Tibial nerve (tissue), 4 donors: Measurements from ENCODE around the gene SRGAP2C. TPM values are rescaled to one million over a fixed set of nuclear protein-coding genes. Genes with fewer than 3 reads are reported as not detected.
A peak's percentile ranks its signal among the peaks of the same experiment; 100 is the strongest.
"Not testable (repeated sequence)": the region's sequence is repeated elsewhere in the genome, so short reads cannot be mapped to it uniquely, and the experiment has no call there.

Experiments
- DNase-seq, 2 donors: peaks; one replicate each; pipeline ENCODE4 v3.0.0-alpha.2; 2019; ENCODE audit warnings: low spot score in 2 of 2
- H3K27ac ChIP-seq, 4 donors: fragments of 200-600 bp; sonication (generic) in 3 of 4; one replicate each; pipeline ENCODE4 v1.5.1; 2017 to 2019; ENCODE audit warnings: mild to moderate bottlenecking in 1 of 4
- H3K27me3 ChIP-seq, 2 donors: fragments of 200-600 bp; sonication (generic) in 1 of 2; one replicate each; pipeline versions ENCODE4 v1.5.1 to v1.6.0; 2017 to 2019
- H3K36me3 ChIP-seq, 3 donors: fragments of 200-600 bp; sonication (generic); one replicate each; pipeline ENCODE4 v1.5.1; 2018 to 2019
- H3K4me1 ChIP-seq, 4 donors: fragments of 200-600 bp; sonication (generic) in 3 of 4; one replicate each; pipeline ENCODE4 v1.5.1; 2017 to 2019
- H3K4me3 ChIP-seq, 4 donors: fragments of 200-600 bp; sonication (generic) in 3 of 4; one replicate each; pipeline ENCODE4 v1.5.1; 2017 to 2019; ENCODE audit warnings: mild to moderate bottlenecking in 1 of 4, moderate library complexity in 1 of 4
- H3K9me3 ChIP-seq, 4 donors: fragments of 200-600 bp; sonication (generic) in 3 of 4; one replicate each; pipeline ENCODE4 v1.5.1; 2017 to 2019
- EP300 ChIP-seq, 2 donors: sonication (generic); formaldehyde crosslinking; IDR thresholded peaks; one replicate each; pipeline ENCODE4 v1.6.1; 2017; ENCODE audit warnings: antibody characterized with exemption in 2 of 2, mild to moderate bottlenecking in 1 of 2
- WGBS, 2 donors: methylation state at CpG; one replicate each; pipeline ENCODE4 v1.1.5; 2018; 5-methylcytosine and 5-hydroxymethylcytosine counted together
- total RNA-seq, 4 donors: library from RNA; depleted of rRNA; stranded (reverse); fragments of >200 nt; gene quantifications; one replicate each; pipeline ENCODE4 v1.1.0, GENCODE V29; 2016

Gene SRGAP2C
- total RNA-seq, 4 donors from 2014 or later, result 42.0 to 70.4 (median 50.8) TPM

GRCh38 chr1:121280699-121281317 is 96.0 kb downstream of the SRGAP2C start:
- not testable (repeated sequence) for H3K27me3 ChIP-seq, H3K36me3 ChIP-seq, H3K9me3 ChIP-seq, H3K4me3 ChIP-seq, H3K4me1 ChIP-seq, DNase-seq, H3K27ac ChIP-seq
- TF ChIP-seq EP300 (IDR thresholded peaks at IDR 0.05), result peak in 1 of 2 donors; percentile 7
- 43 to 52% methylated on average over 1 to 2 of the region's 5 CpGs for WGBS, 2 donors

GRCh38 chr1:121281480-121281879 is 96.7 kb downstream of the SRGAP2C start:
- WGBS, 2 donors, result no CpG with 5 or more reads among the region's 2 CpGs
- H3K4me3 ChIP-seq, H3K27me3 ChIP-seq, H3K27ac ChIP-seq, DNase-seq, H3K36me3 ChIP-seq, H3K4me1 ChIP-seq, H3K9me3 ChIP-seq: not testable (repeated sequence)

- not testable (repeated sequence) for H3K4me3 ChIP-seq, H3K36me3 ChIP-seq, DNase-seq, H3K27ac ChIP-seq, H3K4me1 ChIP-seq, H3K27me3 ChIP-seq, H3K9me3 ChIP-seq
Measured at GRCh38 chr1:121283587-121284180, 98.9 kb downstream of the SRGAP2C start.

- H3K27ac ChIP-seq, H3K36me3 ChIP-seq, H3K27me3 ChIP-seq, DNase-seq, H3K9me3 ChIP-seq, H3K4me1 ChIP-seq, H3K4me3 ChIP-seq: not testable (repeated sequence)
- 72 to 85% methylated on average over 2 of the region's 2 CpGs for WGBS, 2 donors
Measured at GRCh38 chr1:121292590-121292989, 107.8 kb downstream of the SRGAP2C start.

GRCh38 chr1:121293263-121294204 is 108.8 kb downstream of the SRGAP2C start:
- not testable (repeated sequence) for DNase-seq, H3K4me3 ChIP-seq, H3K9me3 ChIP-seq, H3K4me1 ChIP-seq, H3K27ac ChIP-seq, H3K36me3 ChIP-seq, H3K27me3 ChIP-seq
- WGBS, 2 donors, result 20 to 30% methylated on average over 1 to 2 of the region's 11 CpGs

GRCh38 chr1:121294205-121294570 is 109.4 kb downstream of the SRGAP2C start:
- not testable (repeated sequence) for H3K4me3 ChIP-seq, H3K4me1 ChIP-seq, H3K36me3 ChIP-seq, H3K27ac ChIP-seq, DNase-seq, H3K9me3 ChIP-seq, H3K27me3 ChIP-seq
- 83 to 100% methylated on average over 1 of the region's 2 CpGs for WGBS, 2 donors

GRCh38 chr1:121296563-121296962 is 111.8 kb downstream of the SRGAP2C start:
- not testable (repeated sequence) for H3K36me3 ChIP-seq, H3K4me1 ChIP-seq, H3K27me3 ChIP-seq, DNase-seq, H3K27ac ChIP-seq, H3K4me3 ChIP-seq, H3K9me3 ChIP-seq
- WGBS, 2 donors, result no CpG with 5 or more reads among the region's 4 CpGs

GRCh38 chr1:121298529-121298928 is 113.8 kb downstream of the SRGAP2C start:
- H3K36me3 ChIP-seq, H3K9me3 ChIP-seq, H3K4me3 ChIP-seq, H3K4me1 ChIP-seq, H3K27me3 ChIP-seq, H3K27ac ChIP-seq, DNase-seq: not testable (repeated sequence)
- WGBS, 2 donors, result no CpG with 5 or more reads among the region's 4 CpGs

GRCh38 chr1:121299514-121300149 is 114.9 kb downstream of the SRGAP2C start:
- DNase-seq, H3K36me3 ChIP-seq, H3K27me3 ChIP-seq, H3K4me3 ChIP-seq, H3K9me3 ChIP-seq, H3K27ac ChIP-seq, H3K4me1 ChIP-seq: not testable (repeated sequence)
- WGBS, 2 donors, result 56 to 57% methylated on average over 4 to 5 of the region's 6 CpGs

- H3K9me3 ChIP-seq, H3K4me1 ChIP-seq, H3K27me3 ChIP-seq, H3K4me3 ChIP-seq, H3K36me3 ChIP-seq, H3K27ac ChIP-seq, DNase-seq: not testable (repeated sequence)
- WGBS, 2 donors, result 100% methylated on average over 1 to 2 of the region's 2 CpGs
Measured at GRCh38 chr1:121301876-121302275, 117.1 kb downstream of the SRGAP2C start.

GRCh38 chr1:121307759-121308158 is 123.0 kb downstream of the SRGAP2C start:
- not testable (repeated sequence) for DNase-seq, H3K4me1 ChIP-seq, H3K36me3 ChIP-seq, H3K4me3 ChIP-seq, H3K27ac ChIP-seq, H3K27me3 ChIP-seq, H3K9me3 ChIP-seq
- 8% methylated on average over 2 of the region's 3 CpGs; no CpG with 5 or more reads in 1 of the 2 donors for WGBS, 2 donors

- H3K9me3 ChIP-seq, H3K36me3 ChIP-seq, H3K4me1 ChIP-seq, H3K27ac ChIP-seq, DNase-seq, H3K27me3 ChIP-seq, H3K4me3 ChIP-seq: not testable (repeated sequence)
Measured at GRCh38 chr1:121315509-121315908, 130.7 kb downstream of the SRGAP2C start.

GRCh38 chr1:121316081-121316480 is 131.3 kb downstream of the SRGAP2C start:
- 57 to 71% methylated on average over 2 of the region's 3 CpGs for WGBS, 2 donors
- H3K4me1 ChIP-seq, H3K27ac ChIP-seq, H3K9me3 ChIP-seq, H3K27me3 ChIP-seq, H3K4me3 ChIP-seq, H3K36me3 ChIP-seq, DNase-seq: not testable (repeated sequence)
